Measurements from ENCODE around the gene KIF13A.

The KIF13A gene

GRCh38 chr6:17839513-17840223, 147.8 kb downstream of the KIF13A start:
- Histone ChIP-seq H3K4me3 (ENCODE audit: low read length) (no peak overlapping the region), H3K9ac (ENCODE audit: low read length) (no peak overlapping the region), H3K36me3 (replicated peaks; ENCODE audit: low read depth, low read length) (no peaks in the 10 kb centered on the region), H3K4me1 (ENCODE audit: low read length) (no peaks in the 10 kb centered on the region), H3K27ac (ENCODE audit: low read length) (no peak overlapping the region), H3K27me3 (ENCODE audit: low read depth, low read length) (no peaks in the 10 kb centered on the region), H3K4me2 (ENCODE audit: low read length) (no peak overlapping the region), H4K20me1 (ENCODE audit: insufficient read depth, low read length) (no peaks in the 10 kb centered on the region), H3K79me2 (ENCODE audit: low read length) (no peaks in the 10 kb centered on the region), H2AFZ (ENCODE audit: low read depth, low read length) (no peak overlapping the region), H3K9me3 (ENCODE audit: insufficient read depth, low read length) (no peaks in the 10 kb centered on the region)
- TF ChIP-seq EZH2phosphoT487 (IDR thresholded peaks at IDR 0.05; ENCODE audit: low read depth) (no peak), CTCF (IDR thresholded peaks at IDR 0.05; ENCODE audit: low read depth, low read length) (no peak)

- Histone ChIP-seq H3K79me2 (ENCODE audit: low read length) (no peaks in the 10 kb centered on the region), H3K27ac (ENCODE audit: low read length) (no peak overlapping the region), H3K4me2 (ENCODE audit: low read length) (no peak overlapping the region), H3K9ac (ENCODE audit: low read length) (no peak overlapping the region), H3K4me1 (ENCODE audit: low read length) (no peaks in the 10 kb centered on the region), H2AFZ (ENCODE audit: low read depth, low read length) (no peak overlapping the region), H3K9me3 (ENCODE audit: insufficient read depth, low read length) (no peaks in the 10 kb centered on the region), H4K20me1 (ENCODE audit: insufficient read depth, low read length) (no peaks in the 10 kb centered on the region), H3K27me3 (ENCODE audit: low read depth, low read length) (no peaks in the 10 kb centered on the region), H3K4me3 (ENCODE audit: low read length) (no peak overlapping the region), H3K36me3 (replicated peaks; ENCODE audit: low read depth, low read length) (no peaks in the 10 kb centered on the region)
- TF ChIP-seq CTCF (IDR thresholded peaks at IDR 0.05; ENCODE audit: low read depth, low read length): no peak
- TF ChIP-seq EZH2phosphoT487 (IDR thresholded peaks at IDR 0.05; ENCODE audit: low read depth): no peak
Observed at GRCh38 chr6:17836293-17836692, 151.1 kb downstream of the KIF13A start.

- Histone ChIP-seq H3K79me2 (ENCODE audit: low read length) (no peaks in the 10 kb centered on the region), H3K4me2 (ENCODE audit: low read length) (no peak overlapping the region), H3K27me3 (ENCODE audit: low read depth, low read length) (no peaks in the 10 kb centered on the region), H4K20me1 (ENCODE audit: insufficient read depth, low read length) (no peaks in the 10 kb centered on the region), H2AFZ (ENCODE audit: low read depth, low read length) (no peak overlapping the region), H3K4me1 (ENCODE audit: low read length) (no peaks in the 10 kb centered on the region), H3K27ac (ENCODE audit: low read length) (no peak overlapping the region), H3K9ac (ENCODE audit: low read length) (no peak overlapping the region), H3K4me3 (ENCODE audit: low read length) (no peak overlapping the region), H3K36me3 (replicated peaks; ENCODE audit: low read depth, low read length) (no peaks in the 10 kb centered on the region), H3K9me3 (ENCODE audit: insufficient read depth, low read length) (no peaks in the 10 kb centered on the region)
- no peak for TF ChIP-seq CTCF (IDR thresholded peaks at IDR 0.05; ENCODE audit: low read depth, low read length)
- no peak for TF ChIP-seq EZH2phosphoT487 (IDR thresholded peaks at IDR 0.05; ENCODE audit: low read depth)
Observed at GRCh38 chr6:17835784-17836183, 151.7 kb downstream of the KIF13A start.

GRCh38 chr6:17831135-17831534, 156.3 kb downstream of the KIF13A start:
- Histone ChIP-seq H3K4me1 (ENCODE audit: low read length) (no peaks in the 10 kb centered on the region), H3K79me2 (ENCODE audit: low read length) (no peaks in the 10 kb centered on the region), H3K27ac (ENCODE audit: low read length) (no peak overlapping the region), H2AFZ (ENCODE audit: low read depth, low read length) (no peak overlapping the region), H3K36me3 (replicated peaks; ENCODE audit: low read depth, low read length) (no peaks in the 10 kb centered on the region), H3K9me3 (ENCODE audit: insufficient read depth, low read length) (no peaks in the 10 kb centered on the region), H3K4me3 (ENCODE audit: low read length) (no peak overlapping the region), H3K27me3 (ENCODE audit: low read depth, low read length) (no peaks in the 10 kb centered on the region), H4K20me1 (ENCODE audit: insufficient read depth, low read length) (no peaks in the 10 kb centered on the region), H3K9ac (ENCODE audit: low read length) (no peak overlapping the region), H3K4me2 (ENCODE audit: low read length) (no peak overlapping the region)
- TF ChIP-seq EZH2phosphoT487 (IDR thresholded peaks at IDR 0.05; ENCODE audit: low read depth) (no peak), CTCF (IDR thresholded peaks at IDR 0.05; ENCODE audit: low read depth, low read length) (no peak)
